Myocyte (in vitro differentiated cells): ENCODE results near the gene NRXN3. TPM values are rescaled to one million over a fixed set of nuclear protein-coding genes. Genes with fewer than 3 reads are reported as not detected.
A peak's percentile ranks its signal among the peaks of the same experiment; 100 is the strongest.
"Not testable (repeated sequence)": the region's sequence is repeated elsewhere in the genome, so short reads cannot be mapped to it uniquely, and the experiment has no call there.

Experiments used
- DNase-seq: peaks from one replicate; pipeline ENCODE4 v3.0.0-alpha.2; 2012; ENCODE audit warnings: low read depth
- total RNA-seq: library from RNA; depleted of rRNA; stranded (reverse); fragments of >200 nt; gene quantifications from 2 replicates; pipeline ENCODE4 v1.2.3, GENCODE V29; 2014

The NRXN3 gene
- total RNA-seq, 1 donor from 2014 or later = 0.05 TPM

- DNase-seq = no peak
Observed at GRCh38 chr14:79101388-79101787, 931.2 kb downstream of the NRXN3 start.

- DNase-seq = no peak
Observed at GRCh38 chr14:79103764-79104163, 933.6 kb downstream of the NRXN3 start.

GRCh38 chr14:79110564-79110963 is 940.4 kb downstream of the NRXN3 start:
- DNase-seq = not testable (repeated sequence)

- no peak for DNase-seq
Observed at GRCh38 chr14:79111987-79112501, 941.9 kb downstream of the NRXN3 start.

- no peak for DNase-seq
Observed at GRCh38 chr14:79117561-79117960, 947.4 kb downstream of the NRXN3 start.

GRCh38 chr14:79118291-79118690 is 948.1 kb downstream of the NRXN3 start:
- no peak for DNase-seq

- DNase-seq = peak; percentile 20
Observed at GRCh38 chr14:79134361-79134760, 964.2 kb downstream of the NRXN3 start.

- DNase-seq = no peak
Observed at GRCh38 chr14:79136071-79137044, 966.2 kb downstream of the NRXN3 start.

GRCh38 chr14:79137045-79137430 is 966.9 kb downstream of the NRXN3 start:
- no peak for DNase-seq

- no peak for DNase-seq
Observed at GRCh38 chr14:79137836-79138235, 967.7 kb downstream of the NRXN3 start.

GRCh38 chr14:79144896-79145295 is 974.7 kb downstream of the NRXN3 start:
- DNase-seq = no peak

- no peak for DNase-seq
Observed at GRCh38 chr14:79150226-79150625, 980.1 kb downstream of the NRXN3 start.

- no peak for DNase-seq
Observed at GRCh38 chr14:79157369-79157768, 987.2 kb downstream of the NRXN3 start.

GRCh38 chr14:79161571-79161970 is 991.4 kb downstream of the NRXN3 start:
- peak; percentile 65 for DNase-seq

- no peak for DNase-seq
Observed at GRCh38 chr14:79162833-79163232, 992.7 kb downstream of the NRXN3 start.

- DNase-seq = no peak
Observed at GRCh38 chr14:79165471-79166090, 995.4 kb downstream of the NRXN3 start.

- no peak for DNase-seq
Observed at GRCh38 chr14:79166171-79166570, 996.0 kb downstream of the NRXN3 start.

- DNase-seq = no peak
Observed at GRCh38 chr14:79167957-79168356, 997.8 kb downstream of the NRXN3 start.

- no peak for DNase-seq
Observed at GRCh38 chr14:79175671-79176070, 1005.5 kb downstream of the NRXN3 start.

- DNase-seq = no peak
Observed at GRCh38 chr14:79177106-79177505, 1006.9 kb downstream of the NRXN3 start.

- no peak for DNase-seq
Observed at GRCh38 chr14:79178719-79179118, 1008.5 kb downstream of the NRXN3 start.

- no peak for DNase-seq
Observed at GRCh38 chr14:79179985-79180384, 1009.8 kb downstream of the NRXN3 start.
